ENCODE results near the gene RAB27B.

RAB27B gene

GRCh38 chr18:54916507-54916906, 88.2 kb downstream of the RAB27B start:
- no peak for DNase-seq

GRCh38 chr18:54918060-54918459, 89.8 kb downstream of the RAB27B start:
- no peak for DNase-seq

GRCh38 chr18:54919412-54919811, 91.1 kb downstream of the RAB27B start:
- DNase-seq = no peak

- DNase-seq = no peak
These were observed 95.2 kb downstream of the RAB27B start for GRCh38 chr18:54923339-54923956.

GRCh38 chr18:54924948-54925347, 96.7 kb downstream of the RAB27B start:
- no peak for DNase-seq

GRCh38 chr18:54926593-54927325, 98.5 kb downstream of the RAB27B start:
- DNase-seq = no peak

GRCh38 chr18:54928236-54928635, 100.0 kb downstream of the RAB27B start:
- no peak for DNase-seq

- no peak for DNase-seq
These were observed 102.9 kb downstream of the RAB27B start for GRCh38 chr18:54931152-54931551.

GRCh38 chr18:54932472-54932871, 104.2 kb downstream of the RAB27B start:
- DNase-seq = no peak

GRCh38 chr18:54938506-54938905, 110.2 kb downstream of the RAB27B start:
- DNase-seq = no peak

GRCh38 chr18:54939361-54939917, 111.2 kb downstream of the RAB27B start:
- DNase-seq = no peak

GRCh38 chr18:54942144-54942543, 113.9 kb downstream of the RAB27B start:
- DNase-seq = no peak

- no peak for DNase-seq
These were observed 114.3 kb downstream of the RAB27B start for GRCh38 chr18:54942569-54942968.

All from NCI-H2171 treated with DMSO at 0.1 percent for 48 hours (cell line).